ENCODE results near the gene SND1. TPM values are rescaled to one million over a fixed set of nuclear protein-coding genes. Genes with fewer than 3 reads are reported as not detected.
"Not testable (repeated sequence)": the region's sequence is repeated elsewhere in the genome, so short reads cannot be mapped to it uniquely, and the experiment has no call there.

The SND1 gene
- total and polyA plus RNA-seq, 12 donors = 58.9 to 266 (median 132) TPM

- H3K27me3 ChIP-seq = no peaks in the 10 kb centered on the region
- H3K4me1 ChIP-seq (replicated peaks in 1 of 2) = peaks cover 0 to 13% of the 10 kb centered on the region in 2 donors
- H3K4me3 ChIP-seq = no peak overlapping the region
- intact Hi-C loops (cut with DNase I) = no loop called here
- 76 to 88% (median 82%) methylated on average over 1 of the region's 1 CpG for WGBS, 4 donors
- no peak overlapping the region for H3K27ac ChIP-seq
- DNase-seq = no peak
- H3K36me3 ChIP-seq (replicated peaks in 1 of 2) = no peaks in the 10 kb centered on the region
- peaks cover 0 to 7% (median 0%) of the 10 kb centered on the region in 3 donors for H3K9me3 ChIP-seq (replicated peaks in 1 of 3)
- TF ChIP-seq POLR2A (IDR thresholded peaks at IDR 0.05) (no peak), CTCF (IDR thresholded peaks at IDR 0.05) (no peak)
Observed at GRCh38 chr7:127674361-127674760, 22.4 kb downstream of the SND1 start.

- H3K27me3 ChIP-seq; DNase-seq; H3K4me3 ChIP-seq; H3K27ac ChIP-seq; H3K9me3 ChIP-seq (replicated peaks in 1 of 3); intact Hi-C loops (cut with DNase I); H3K36me3 ChIP-seq (replicated peaks in 1 of 2): not testable (repeated sequence)
- 90 to 93% (median 92%) methylated on average over 4 of the region's 4 CpGs for WGBS, 4 donors
- H3K4me1 ChIP-seq (replicated peaks in 1 of 2) = peaks cover 0 to 13% of the 10 kb centered on the region in 2 donors
Observed at GRCh38 chr7:127674923-127675322, 22.9 kb downstream of the SND1 start.

- no peak for DNase-seq
- Histone ChIP-seq H3K36me3 (replicated peaks in 1 of 2) (no peaks in the 10 kb centered on the region), H3K9me3 (replicated peaks in 1 of 3) (peaks cover 0 to 7% (median 0%) of the 10 kb centered on the region in 3 donors), H3K27ac (no peak overlapping the region), H3K4me3 (no peak overlapping the region), H3K27me3 (no peaks in the 10 kb centered on the region), H3K4me1 (replicated peaks in 1 of 2) (peaks cover 0 to 13% of the 10 kb centered on the region in 2 donors)
- TF ChIP-seq CTCF (IDR thresholded peaks at IDR 0.05) (no peak), POLR2A (IDR thresholded peaks at IDR 0.05) (no peak)
- 84 to 92% (median 91%) methylated on average over 5 of the region's 5 CpGs for WGBS, 4 donors
- intact Hi-C loops (cut with DNase I) = no loop called here
Observed at GRCh38 chr7:127675721-127676120, 23.7 kb downstream of the SND1 start.

GRCh38 chr7:127677433-127678230, 25.6 kb downstream of the SND1 start:
- DNase-seq = no peak
- Histone ChIP-seq H3K9me3 (replicated peaks in 1 of 3) (peaks cover 0 to 2% (median 0%) of the 10 kb centered on the region in 3 donors), H3K4me3 (no peak overlapping the region), H3K27me3 (no peaks in the 10 kb centered on the region), H3K36me3 (replicated peaks in 1 of 2) (no peaks in the 10 kb centered on the region), H3K27ac (no peak overlapping the region), H3K4me1 (replicated peaks in 1 of 2) (peaks cover 0 to 6% of the 10 kb centered on the region in 2 donors)
- 90 to 94% (median 91%) methylated on average over 8 of the region's 8 CpGs for WGBS, 4 donors
- intact Hi-C loops (cut with DNase I) = no loop called here
- TF ChIP-seq CTCF (IDR thresholded peaks at IDR 0.05) (no peak), POLR2A (IDR thresholded peaks at IDR 0.05) (no peak)

- no peaks in the 10 kb centered on the region for H3K27me3 ChIP-seq
- no peaks in the 10 kb centered on the region for H3K36me3 ChIP-seq (replicated peaks in 1 of 2)
- no peak for DNase-seq
- TF ChIP-seq POLR2A (IDR thresholded peaks at IDR 0.05) (no peak), CTCF (IDR thresholded peaks at IDR 0.05) (no peak)
- intact Hi-C loops (cut with DNase I) = no loop called here
- H3K27ac ChIP-seq = no peak overlapping the region
- no peaks in the 10 kb centered on the region for H3K9me3 ChIP-seq (replicated peaks in 1 of 3)
- peaks cover 0 to 6% of the 10 kb centered on the region in 2 donors for H3K4me1 ChIP-seq (replicated peaks in 1 of 2)
- 86 to 95% (median 93%) methylated on average over 6 of the region's 6 CpGs for WGBS, 4 donors
- H3K4me3 ChIP-seq = no peak overlapping the region
Observed at GRCh38 chr7:127678337-127678736, 26.3 kb downstream of the SND1 start.
